ENCODE measurements around the gene ANXA2.
A peak's percentile ranks its signal among the peaks of the same experiment; 100 is the strongest.
"Not testable (repeated sequence)": the region's sequence is repeated elsewhere in the genome, so short reads cannot be mapped to it uniquely, and the experiment has no call there.

ANXA2 gene

GRCh38 chr15:60362321-60363086 lies 35.3 kb downstream of the ANXA2 start:
- DNase-seq (ENCODE audit: low spot score), result peak; percentile 78
- H3K9me3 Mint-ChIP-seq, result no peaks in the 10 kb centered on the region
- peak overlapping the region; percentile 92 for H3K27ac Mint-ChIP-seq
- peaks cover 70% of the 10 kb centered on the region for H3K36me3 Mint-ChIP-seq (ENCODE audit: low read depth)
- peak overlapping the region; percentile 79 for H3K4me3 Mint-ChIP-seq
- H3K4me1 Mint-ChIP-seq (ENCODE audit: low read depth), result peaks cover 32% of the 10 kb centered on the region
- no peaks in the 10 kb centered on the region for H3K27me3 Mint-ChIP-seq (ENCODE audit: low read depth)

GRCh38 chr15:60359738-60360137 lies 38.0 kb downstream of the ANXA2 start:
- H3K9me3 Mint-ChIP-seq; H3K27ac Mint-ChIP-seq; H3K4me3 Mint-ChIP-seq; H3K27me3 Mint-ChIP-seq (ENCODE audit: low read depth): not testable (repeated sequence)
- Mint-ChIP-seq H3K36me3 (ENCODE audit: low read depth) (peaks cover 88% of the 10 kb centered on the region), H3K4me1 (ENCODE audit: low read depth) (peaks cover 32% of the 10 kb centered on the region)
- DNase-seq (ENCODE audit: low spot score), result peak; percentile 29

- no peak for DNase-seq (ENCODE audit: low spot score)
- peaks cover 89% of the 10 kb centered on the region for H3K36me3 Mint-ChIP-seq (ENCODE audit: low read depth)
- H3K27ac Mint-ChIP-seq, result no peak overlapping the region
- no peaks in the 10 kb centered on the region for H3K9me3 Mint-ChIP-seq
- H3K4me1 Mint-ChIP-seq (ENCODE audit: low read depth), result peaks cover 28% of the 10 kb centered on the region
- no peaks in the 10 kb centered on the region for H3K27me3 Mint-ChIP-seq (ENCODE audit: low read depth)
- H3K4me3 Mint-ChIP-seq, result no peak overlapping the region
These were observed 38.7 kb downstream of the ANXA2 start for GRCh38 chr15:60358935-60359682.

GRCh38 chr15:60356832-60357231 lies 41.0 kb downstream of the ANXA2 start:
- Mint-ChIP-seq H3K27me3 (ENCODE audit: low read depth) (no peaks in the 10 kb centered on the region), H3K27ac (no peak overlapping the region), H3K4me1 (ENCODE audit: low read depth) (peaks cover 6% of the 10 kb centered on the region), H3K4me3 (no peak overlapping the region), H3K9me3 (no peaks in the 10 kb centered on the region), H3K36me3 (ENCODE audit: low read depth) (peaks cover 89% of the 10 kb centered on the region)
- no peak for DNase-seq (ENCODE audit: low spot score)

GRCh38 chr15:60355148-60355857 lies 42.5 kb downstream of the ANXA2 start:
- peaks cover 88% of the 10 kb centered on the region for H3K36me3 Mint-ChIP-seq (ENCODE audit: low read depth)
- H3K27me3 Mint-ChIP-seq (ENCODE audit: low read depth), result no peaks in the 10 kb centered on the region
- H3K9me3 Mint-ChIP-seq, result no peaks in the 10 kb centered on the region
- H3K27ac Mint-ChIP-seq, result no peak overlapping the region
- DNase-seq (ENCODE audit: low spot score), result no peak
- H3K4me1 Mint-ChIP-seq (ENCODE audit: low read depth), result peaks cover 3% of the 10 kb centered on the region
- no peak overlapping the region for H3K4me3 Mint-ChIP-seq

GRCh38 chr15:60353245-60353920 lies 44.4 kb downstream of the ANXA2 start:
- H3K4me3 Mint-ChIP-seq, result no peak overlapping the region
- H3K4me1 Mint-ChIP-seq (ENCODE audit: low read depth), result peaks cover 4% of the 10 kb centered on the region
- H3K9me3 Mint-ChIP-seq, result no peaks in the 10 kb centered on the region
- DNase-seq (ENCODE audit: low spot score), result no peak
- H3K27ac Mint-ChIP-seq, result no peak overlapping the region
- no peaks in the 10 kb centered on the region for H3K27me3 Mint-ChIP-seq (ENCODE audit: low read depth)
- H3K36me3 Mint-ChIP-seq (ENCODE audit: low read depth), result peaks cover 81% of the 10 kb centered on the region

- H3K27me3 Mint-ChIP-seq (ENCODE audit: low read depth), result no peaks in the 10 kb centered on the region
- H3K9me3 Mint-ChIP-seq, result no peaks in the 10 kb centered on the region
- H3K4me3 Mint-ChIP-seq, result no peak overlapping the region
- no peak overlapping the region for H3K27ac Mint-ChIP-seq
- peaks cover 4% of the 10 kb centered on the region for H3K4me1 Mint-ChIP-seq (ENCODE audit: low read depth)
- H3K36me3 Mint-ChIP-seq (ENCODE audit: low read depth), result peaks cover 85% of the 10 kb centered on the region
- DNase-seq (ENCODE audit: low spot score), result no peak
These were observed 45.3 kb downstream of the ANXA2 start for GRCh38 chr15:60352525-60352924.

GRCh38 chr15:60351066-60351465 lies 46.7 kb downstream of the ANXA2 start:
- Mint-ChIP-seq H3K27me3 (ENCODE audit: low read depth) (no peaks in the 10 kb centered on the region), H3K4me3 (no peak overlapping the region), H3K36me3 (ENCODE audit: low read depth) (peaks cover 85% of the 10 kb centered on the region)

GRCh38 chr15:60350108-60350507 lies 47.7 kb downstream of the ANXA2 start:
- no peak for DNase-seq (ENCODE audit: low spot score)
- Mint-ChIP-seq H3K27me3 (ENCODE audit: low read depth) (no peaks in the 10 kb centered on the region), H3K4me3 (no peak overlapping the region), H3K4me1 (ENCODE audit: low read depth) (peaks cover 4% of the 10 kb centered on the region), H3K9me3 (no peaks in the 10 kb centered on the region), H3K27ac (no peak overlapping the region), H3K36me3 (ENCODE audit: low read depth) (peaks cover 81% of the 10 kb centered on the region)

More at GRCh38 chr15:60351066-60351465, 46.7 kb downstream of the ANXA2 start:
- Mint-ChIP-seq H3K4me1 (ENCODE audit: low read depth) (peaks cover 4% of the 10 kb centered on the region), H3K9me3 (no peaks in the 10 kb centered on the region), H3K27ac (no peak overlapping the region)
- no peak for DNase-seq (ENCODE audit: low spot score)

GRCh38 chr15:60349589-60349988 lies 48.2 kb downstream of the ANXA2 start:
- Mint-ChIP-seq H3K4me1 (ENCODE audit: low read depth) (peaks cover 4% of the 10 kb centered on the region), H3K9me3 (no peaks in the 10 kb centered on the region), H3K27me3 (ENCODE audit: low read depth) (no peaks in the 10 kb centered on the region), H3K27ac (peak overlapping the region; percentile 71), H3K36me3 (ENCODE audit: low read depth) (peaks cover 76% of the 10 kb centered on the region), H3K4me3 (no peak overlapping the region)
- no peak for DNase-seq (ENCODE audit: low spot score)

- Mint-ChIP-seq H3K4me1 (ENCODE audit: low read depth) (peaks cover 8% of the 10 kb centered on the region), H3K27ac (no peak overlapping the region), H3K36me3 (ENCODE audit: low read depth) (peaks cover 59% of the 10 kb centered on the region), H3K9me3 (no peaks in the 10 kb centered on the region), H3K4me3 (no peak overlapping the region), H3K27me3 (ENCODE audit: low read depth) (no peaks in the 10 kb centered on the region)
- no peak for DNase-seq (ENCODE audit: low spot score)
These were observed 50.2 kb downstream of the ANXA2 start for GRCh38 chr15:60347480-60348049.

- Mint-ChIP-seq H3K27me3 (ENCODE audit: low read depth) (peaks cover 2% of the 10 kb centered on the region), H3K9me3 (no peaks in the 10 kb centered on the region), H3K27ac (no peak overlapping the region), H3K36me3 (ENCODE audit: low read depth) (peaks cover 50% of the 10 kb centered on the region), H3K4me3 (no peak overlapping the region), H3K4me1 (ENCODE audit: low read depth) (peaks cover 8% of the 10 kb centered on the region)
- no peak for DNase-seq (ENCODE audit: low spot score)
These were observed 51.1 kb downstream of the ANXA2 start for GRCh38 chr15:60346653-60347052.

GRCh38 chr15:60346077-60346476 lies 51.7 kb downstream of the ANXA2 start:
- no peak overlapping the region for H3K4me3 Mint-ChIP-seq
- no peaks in the 10 kb centered on the region for H3K9me3 Mint-ChIP-seq
- H3K27me3 Mint-ChIP-seq (ENCODE audit: low read depth), result peaks cover 3% of the 10 kb centered on the region
- peaks cover 8% of the 10 kb centered on the region for H3K4me1 Mint-ChIP-seq (ENCODE audit: low read depth)
- DNase-seq (ENCODE audit: low spot score), result no peak
- peaks cover 45% of the 10 kb centered on the region for H3K36me3 Mint-ChIP-seq (ENCODE audit: low read depth)
- no peak overlapping the region for H3K27ac Mint-ChIP-seq
